ENCODE measurements around the gene SLC22A9.
"Not testable (repeated sequence)": the region's sequence is repeated elsewhere in the genome, so short reads cannot be mapped to it uniquely, and the experiment has no call there.

Gene SLC22A9

GRCh38 chr11:63406458-63406857, 36.9 kb downstream of the SLC22A9 start:
- no peaks in the 10 kb centered on the region for H3K27me3 ChIP-seq (ENCODE audit: insufficient read depth, poor library complexity, severe bottlenecking)
- no peak for DNase-seq (ENCODE audit: low read depth in 1 of 2, low spot score in 1 of 2)
- no peak overlapping the region for H3K27ac ChIP-seq (replicated peaks)
- H3K4me3 ChIP-seq (replicated peaks; ENCODE audit: insufficient read depth, low read length), result no peak overlapping the region
- TF ChIP-seq POLR2AphosphoS5 (IDR thresholded peaks at IDR 0.05; ENCODE audit: low read depth) (no peak), SPI1 (IDR thresholded peaks at IDR 0.05; ENCODE audit: borderline replicate concordance, low read depth) (no peak), CTCF (IDR thresholded peaks at IDR 0.05; ENCODE audit: insufficient read depth, low read length) (no peak), REST (IDR thresholded peaks at IDR 0.05; ENCODE audit: insufficient replicate concordance, low read depth) (no peak), GABPA (IDR thresholded peaks at IDR 0.05; ENCODE audit: low read depth) (no peak)

- Histone ChIP-seq H3K27me3 (ENCODE audit: insufficient read depth, poor library complexity, severe bottlenecking) (no peaks in the 10 kb centered on the region), H3K27ac (replicated peaks) (no peak overlapping the region), H3K4me3 (replicated peaks; ENCODE audit: insufficient read depth, low read length) (no peak overlapping the region)
- TF ChIP-seq CTCF (IDR thresholded peaks at IDR 0.05; ENCODE audit: insufficient read depth, low read length) (no peak), SPI1 (IDR thresholded peaks at IDR 0.05; ENCODE audit: borderline replicate concordance, low read depth) (no peak), POLR2AphosphoS5 (IDR thresholded peaks at IDR 0.05; ENCODE audit: low read depth) (no peak), REST (IDR thresholded peaks at IDR 0.05; ENCODE audit: insufficient replicate concordance, low read depth) (no peak), GABPA (IDR thresholded peaks at IDR 0.05; ENCODE audit: low read depth) (no peak)
- no peak for DNase-seq (ENCODE audit: low read depth in 1 of 2, low spot score in 1 of 2)
Measured at GRCh38 chr11:63417174-63417852, 47.7 kb downstream of the SLC22A9 start.

GRCh38 chr11:63427971-63428508, 58.5 kb downstream of the SLC22A9 start:
- no peak overlapping the region for H3K27ac ChIP-seq (replicated peaks)
- no peak for DNase-seq (ENCODE audit: low read depth in 1 of 2, low spot score in 1 of 2)
- no peaks in the 10 kb centered on the region for H3K27me3 ChIP-seq (ENCODE audit: insufficient read depth, poor library complexity, severe bottlenecking)
- H3K4me3 ChIP-seq (replicated peaks; ENCODE audit: insufficient read depth, low read length), result no peak overlapping the region
- TF ChIP-seq POLR2AphosphoS5 (IDR thresholded peaks at IDR 0.05; ENCODE audit: low read depth), result no peak

GRCh38 chr11:63430731-63431130, 61.1 kb downstream of the SLC22A9 start:
- H3K4me3 ChIP-seq (replicated peaks; ENCODE audit: insufficient read depth, low read length); DNase-seq (ENCODE audit: low read depth in 1 of 2, low spot score in 1 of 2); H3K27me3 ChIP-seq (ENCODE audit: insufficient read depth, poor library complexity, severe bottlenecking); H3K27ac ChIP-seq (replicated peaks): not testable (repeated sequence)

- not testable (repeated sequence) for H3K4me3 ChIP-seq (replicated peaks; ENCODE audit: insufficient read depth, low read length); H3K27ac ChIP-seq (replicated peaks); H3K27me3 ChIP-seq (ENCODE audit: insufficient read depth, poor library complexity, severe bottlenecking); DNase-seq (ENCODE audit: low read depth in 1 of 2, low spot score in 1 of 2)
Measured at GRCh38 chr11:63435351-63435750, 65.8 kb downstream of the SLC22A9 start.

- not testable (repeated sequence) for H3K27me3 ChIP-seq (ENCODE audit: insufficient read depth, poor library complexity, severe bottlenecking); H3K27ac ChIP-seq (replicated peaks); H3K4me3 ChIP-seq (replicated peaks; ENCODE audit: insufficient read depth, low read length); DNase-seq (ENCODE audit: low read depth in 1 of 2, low spot score in 1 of 2)
Measured at GRCh38 chr11:63435831-63436230, 66.2 kb downstream of the SLC22A9 start.
